Activated T-cell treated with anti-CD3 and anti-CD28 coated beads, Interleukin-2, amount 50 U/mL, for 4 hours (primary cell): Measurements from ENCODE around the gene PRR5. TPM values are rescaled to one million over a fixed set of nuclear protein-coding genes. Genes with fewer than 3 reads are reported as not detected.
"Not testable (repeated sequence)": the region's sequence is repeated elsewhere in the genome, so short reads cannot be mapped to it uniquely, and the experiment has no call there.

Source experiments
- ATAC-seq, 2 donors: fragments of 200-7000 bp; cut with Tn5 transposase; one replicate each; pipeline ENCODE4 v1.10.0; 2021
- DNase-seq: peaks from one replicate; pipeline ENCODE4 v3.0.0-alpha.2; 2020
- H3K27me3 Mint-ChIP-seq: one replicate; pipeline ENCODE4 v1.8.0; 2021; ENCODE audit warnings: low read depth, mixed read lengths
- H3K36me3 Mint-ChIP-seq: one replicate; pipeline ENCODE4 v1.8.0; 2022; ENCODE audit warnings: mixed read lengths; ENCODE audit not compliant: insufficient read depth
- H3K4me1 Mint-ChIP-seq: one replicate; pipeline ENCODE4 v1.8.0; 2021; ENCODE audit warnings: low read depth, mixed read lengths
- H3K4me3 Mint-ChIP-seq: one replicate; pipeline ENCODE4 v1.8.0; 2021; ENCODE audit warnings: mild to moderate bottlenecking, moderate library complexity, mixed read lengths
- H3K9me3 Mint-ChIP-seq: one replicate; pipeline ENCODE4 v1.8.0; 2021; ENCODE audit warnings: mixed read lengths
- total RNA-seq, 3 donors: library from RNA; stranded (reverse); gene quantifications; one replicate each; pipeline ENCODE4 v1.2.1, GENCODE V29; 2021

PRR5 gene
- total RNA-seq: 10 to 100 TPM; 30.4 to 41.1 (median 33.0) TPM

GRCh38 chr22:44701824-44702478 lies at the start of gene PRR5:
PRR5 (plus strand) TSS chr22:44702204; CDS start chr22:44702475, 271 bp downstream.
- Mint-ChIP-seq H3K27me3 (no peaks in the 10 kb centered on the region), H3K36me3 (no peaks in the 10 kb centered on the region), H3K4me3 (peak within 1 kb of the TSS; percentile 83), H3K4me1 (peaks cover 31% of the 10 kb centered on the region), H3K9me3 (no peaks in the 10 kb centered on the region)
- peak; percentile 87 for ATAC-seq
- peak; percentile 69 for DNase-seq

GRCh38 chr22:44652866-44653265 lies 49.1 kb upstream of the PRR5 start:
- not testable (repeated sequence) for H3K36me3 Mint-ChIP-seq, H3K4me3 Mint-ChIP-seq, DNase-seq, ATAC-seq, H3K27me3 Mint-ChIP-seq, H3K4me1 Mint-ChIP-seq, H3K9me3 Mint-ChIP-seq

GRCh38 chr22:44658311-44658953 lies 43.6 kb upstream of the PRR5 start:
- ATAC-seq (no peak), DNase-seq (no peak)
- no peaks in the 10 kb centered on the region for H3K27me3 Mint-ChIP-seq
- no peaks in the 10 kb centered on the region for H3K9me3 Mint-ChIP-seq
- peaks cover 4% of the 10 kb centered on the region for H3K4me1 Mint-ChIP-seq
- no peaks in the 10 kb centered on the region for H3K36me3 Mint-ChIP-seq
- no peak overlapping the region for H3K4me3 Mint-ChIP-seq

GRCh38 chr22:44659140-44659539 lies 42.9 kb upstream of the PRR5 start:
- H3K27me3 Mint-ChIP-seq: no peaks in the 10 kb centered on the region
- H3K4me1 Mint-ChIP-seq: peaks cover 11% of the 10 kb centered on the region
- no peak for ATAC-seq
- H3K36me3 Mint-ChIP-seq: no peaks in the 10 kb centered on the region
- H3K9me3 Mint-ChIP-seq: no peaks in the 10 kb centered on the region
- H3K4me3 Mint-ChIP-seq: no peak overlapping the region
- DNase-seq: no peak

GRCh38 chr22:44660051-44660830 lies 41.8 kb upstream of the PRR5 start:
- Mint-ChIP-seq H3K27me3 (no peaks in the 10 kb centered on the region), H3K36me3 (no peaks in the 10 kb centered on the region), H3K4me1 (peaks cover 21% of the 10 kb centered on the region), H3K9me3 (no peaks in the 10 kb centered on the region), H3K4me3 (no peak overlapping the region)
- no peak for ATAC-seq
- DNase-seq: no peak

- no peaks in the 10 kb centered on the region for H3K36me3 Mint-ChIP-seq
- peaks cover 28% of the 10 kb centered on the region for H3K4me1 Mint-ChIP-seq
- no peaks in the 10 kb centered on the region for H3K27me3 Mint-ChIP-seq
- ATAC-seq: no peak
- no peak overlapping the region for H3K4me3 Mint-ChIP-seq
- no peak for DNase-seq
- no peaks in the 10 kb centered on the region for H3K9me3 Mint-ChIP-seq
Measured at GRCh38 chr22:44661070-44661469, 40.9 kb upstream of the PRR5 start.

- Mint-ChIP-seq H3K9me3 (no peaks in the 10 kb centered on the region), H3K4me1 (peaks cover 37% of the 10 kb centered on the region), H3K27me3 (no peaks in the 10 kb centered on the region), H3K36me3 (no peaks in the 10 kb centered on the region), H3K4me3 (no peak overlapping the region)
- DNase-seq (no peak), ATAC-seq (no peak)
Measured at GRCh38 chr22:44661659-44662569, 40.1 kb upstream of the PRR5 start.

GRCh38 chr22:44663256-44663999 lies 38.6 kb upstream of the PRR5 start:
- no peak for ATAC-seq

GRCh38 chr22:44664149-44664548 lies 37.9 kb upstream of the PRR5 start:
- H3K36me3 Mint-ChIP-seq: no peaks in the 10 kb centered on the region
- no peaks in the 10 kb centered on the region for H3K9me3 Mint-ChIP-seq
- H3K27me3 Mint-ChIP-seq: no peaks in the 10 kb centered on the region
- H3K4me1 Mint-ChIP-seq: peaks cover 47% of the 10 kb centered on the region
- ATAC-seq (peak; percentile 35 to 36), DNase-seq (peak; percentile 17)
- H3K4me3 Mint-ChIP-seq: no peak overlapping the region

More at GRCh38 chr22:44663256-44663999, 38.6 kb upstream of the PRR5 start:
- H3K4me1 Mint-ChIP-seq: peaks cover 47% of the 10 kb centered on the region
- DNase-seq: no peak
- no peaks in the 10 kb centered on the region for H3K27me3 Mint-ChIP-seq
- no peak overlapping the region for H3K4me3 Mint-ChIP-seq
- H3K9me3 Mint-ChIP-seq: no peaks in the 10 kb centered on the region
- no peaks in the 10 kb centered on the region for H3K36me3 Mint-ChIP-seq

GRCh38 chr22:44665115-44665514 lies 36.9 kb upstream of the PRR5 start:
- Mint-ChIP-seq H3K27me3 (no peaks in the 10 kb centered on the region), H3K4me3 (peak overlapping the region; percentile 35), H3K9me3 (no peaks in the 10 kb centered on the region), H3K4me1 (peaks cover 50% of the 10 kb centered on the region), H3K36me3 (no peaks in the 10 kb centered on the region)
- DNase-seq (no peak), ATAC-seq (no peak)

GRCh38 chr22:44666207-44666585 lies 35.8 kb upstream of the PRR5 start:
- DNase-seq (no peak), ATAC-seq (no peak)
- Mint-ChIP-seq H3K4me1 (peaks cover 60% of the 10 kb centered on the region), H3K4me3 (no peak overlapping the region), H3K27me3 (no peaks in the 10 kb centered on the region), H3K36me3 (no peaks in the 10 kb centered on the region), H3K9me3 (no peaks in the 10 kb centered on the region)

- H3K4me3 Mint-ChIP-seq: peak overlapping the region; percentile 77
- peaks cover 66% of the 10 kb centered on the region for H3K4me1 Mint-ChIP-seq
- no peaks in the 10 kb centered on the region for H3K9me3 Mint-ChIP-seq
- ATAC-seq (no peak), DNase-seq (no peak)
- no peaks in the 10 kb centered on the region for H3K36me3 Mint-ChIP-seq
- no peaks in the 10 kb centered on the region for H3K27me3 Mint-ChIP-seq
Measured at GRCh38 chr22:44667276-44667675, 34.7 kb upstream of the PRR5 start.

- Mint-ChIP-seq H3K4me3 (peak overlapping the region; percentile 77), H3K36me3 (no peaks in the 10 kb centered on the region), H3K9me3 (no peaks in the 10 kb centered on the region), H3K27me3 (no peaks in the 10 kb centered on the region), H3K4me1 (peaks cover 69% of the 10 kb centered on the region)
- ATAC-seq (peak; percentile 32 to 39), DNase-seq (peak; percentile 27)
Measured at GRCh38 chr22:44667829-44668189, 34.2 kb upstream of the PRR5 start.
